Urothelium cell line (cell line): Measurements from ENCODE around the gene COL28A1.
"Not testable (repeated sequence)": the region's sequence is repeated elsewhere in the genome, so short reads cannot be mapped to it uniquely, and the experiment has no call there.

Experiments
- DNase-seq: peaks from one replicate; pipeline ENCODE4 v3.0.0; 2011; ENCODE audit warnings: low spot score, mixed read lengths
- FAIRE-seq: peaks from 2 replicates; lab custom pipeline; 2011; peaks lifted over from hg19 to GRCh38; lab: Jason Lieb, UNC

The COL28A1 gene

DNA sequence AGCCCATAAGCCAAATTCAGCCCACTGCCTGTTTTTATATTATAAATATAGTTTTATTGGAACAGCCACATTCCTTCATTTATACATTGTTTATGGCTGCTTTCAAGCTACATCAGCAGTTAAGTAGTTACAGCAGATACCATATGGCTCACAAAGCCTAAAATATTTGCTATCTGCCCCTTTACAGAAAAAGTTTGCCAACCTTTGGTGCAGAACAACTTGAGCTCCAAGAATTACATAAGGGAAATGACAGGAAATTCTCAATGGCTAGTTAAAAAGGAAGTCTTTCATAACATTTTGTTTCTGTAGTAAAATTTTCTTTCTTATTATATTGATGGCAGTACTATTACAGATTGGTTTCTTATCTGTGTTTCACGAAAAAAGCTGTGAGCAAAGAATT, 59.3 kb downstream of the COL28A1 start:
- DNase-seq = no peak
- FAIRE-seq = no peak

DNA sequence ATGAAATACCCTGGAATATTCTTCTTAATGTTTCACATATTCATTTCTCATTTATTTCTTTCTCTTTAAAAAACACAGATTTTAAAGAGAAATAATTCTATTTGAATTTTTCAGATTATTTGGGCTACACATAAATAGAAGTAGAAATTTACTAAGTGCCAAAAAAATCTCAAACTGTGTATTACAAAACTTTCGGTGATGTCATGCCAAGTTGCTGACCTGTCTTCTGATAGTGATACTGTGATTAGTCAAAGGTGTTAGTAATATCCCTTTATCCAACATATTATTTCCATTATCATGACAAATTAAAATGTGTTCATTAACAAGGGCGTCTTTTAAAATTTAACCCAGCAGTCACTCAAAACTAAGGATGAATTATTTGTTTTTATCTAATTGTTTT, 60.1 kb downstream of the COL28A1 start:
- FAIRE-seq (no peak), DNase-seq (no peak)

DNA sequence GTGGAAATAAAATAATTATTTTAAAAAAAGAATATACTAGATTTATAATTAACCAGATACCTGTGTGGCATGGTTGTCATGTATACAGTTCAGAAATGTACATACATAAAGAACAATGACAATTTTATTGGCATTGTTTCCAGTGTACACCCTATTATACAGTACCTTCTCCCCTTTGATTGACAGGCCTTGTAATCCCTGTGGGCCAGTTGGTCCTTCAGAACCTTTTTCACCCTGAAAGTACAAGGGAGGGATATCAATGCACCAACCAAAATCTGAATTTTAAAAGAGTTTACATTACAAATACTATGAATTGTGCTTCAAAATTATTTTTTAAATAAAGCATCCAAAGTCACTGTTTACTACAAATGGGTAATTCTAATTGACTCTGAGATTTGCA, 61.2 kb downstream of the COL28A1 start:
- DNase-seq (no peak), FAIRE-seq (no peak)

DNA sequence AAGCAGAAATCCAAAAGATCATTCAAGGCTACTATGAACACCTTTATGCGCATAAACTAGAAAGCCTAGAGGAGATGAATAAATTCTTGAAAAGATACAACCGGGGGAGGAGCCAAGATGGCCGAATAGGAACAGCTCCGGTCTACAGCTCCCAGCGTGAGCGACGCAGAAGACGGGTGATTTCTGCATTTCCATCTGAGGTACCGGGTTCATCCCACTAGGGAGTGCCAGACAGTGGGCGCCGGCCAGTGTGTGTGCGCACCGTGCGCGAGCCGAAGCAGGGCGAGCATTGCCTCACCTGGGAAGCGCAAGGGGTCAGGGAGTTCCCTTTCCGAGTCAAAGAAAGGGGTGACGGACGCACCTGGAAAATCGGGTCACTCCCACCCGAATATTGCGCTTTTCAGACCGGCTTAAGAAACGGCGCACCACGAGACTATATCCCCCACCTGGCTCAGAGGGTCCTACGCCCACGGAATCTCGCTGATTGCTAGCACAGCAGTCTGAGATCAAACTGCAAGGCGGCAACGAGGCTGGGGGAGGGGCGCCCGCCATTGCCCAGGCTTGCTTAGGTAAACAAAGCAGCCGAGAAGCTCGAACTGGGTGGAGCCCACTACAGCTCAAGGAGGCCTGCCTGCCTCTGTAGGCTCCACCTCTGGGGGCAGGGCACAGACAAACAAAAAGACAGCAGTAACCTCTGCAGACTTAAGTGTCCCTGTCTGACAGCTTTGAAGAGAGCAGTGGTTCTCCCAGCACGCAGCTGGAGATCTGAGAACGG, 70.5 kb downstream of the COL28A1 start:
- FAIRE-seq, DNase-seq: not testable (repeated sequence)

DNA sequence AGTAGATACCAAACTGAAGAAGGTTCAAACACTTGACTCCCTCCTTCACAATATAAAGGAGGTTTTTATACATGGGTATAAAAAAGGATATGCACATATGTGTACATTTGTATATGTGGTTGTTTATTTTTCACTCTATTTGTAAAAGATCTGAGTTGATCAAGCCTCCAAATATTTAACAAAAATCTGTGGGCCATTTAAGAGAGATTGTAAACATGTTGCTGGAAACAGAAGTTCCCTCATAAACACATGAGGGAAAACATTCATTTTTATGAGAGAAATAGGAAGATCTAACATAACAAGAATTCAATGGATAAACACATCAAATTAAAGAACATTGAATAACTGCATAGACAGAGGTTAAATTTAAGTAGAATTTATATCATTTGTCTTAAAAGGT, 81.7 kb downstream of the COL28A1 start:
- FAIRE-seq (no peak), DNase-seq (no peak)

DNA sequence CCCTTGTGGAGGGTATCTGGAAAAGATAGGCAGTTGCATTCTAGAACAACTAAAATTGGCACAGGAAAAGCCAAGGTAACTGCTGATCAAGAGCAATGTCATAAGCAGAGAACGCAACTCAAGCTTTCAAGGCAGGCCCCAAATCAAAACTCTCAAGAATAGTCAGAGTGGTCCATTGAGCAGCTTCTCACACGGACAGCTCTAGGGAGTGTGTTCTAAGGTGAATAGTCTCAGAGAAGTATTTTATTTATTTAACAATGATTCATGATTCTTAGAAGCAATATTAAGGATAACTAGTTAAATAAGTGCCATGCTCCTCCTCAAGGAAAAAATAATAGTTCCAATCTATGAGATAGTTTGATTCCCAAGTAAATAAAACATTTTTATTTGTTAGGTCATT, 83.0 kb downstream of the COL28A1 start:
- FAIRE-seq (no peak), DNase-seq (no peak)

DNA sequence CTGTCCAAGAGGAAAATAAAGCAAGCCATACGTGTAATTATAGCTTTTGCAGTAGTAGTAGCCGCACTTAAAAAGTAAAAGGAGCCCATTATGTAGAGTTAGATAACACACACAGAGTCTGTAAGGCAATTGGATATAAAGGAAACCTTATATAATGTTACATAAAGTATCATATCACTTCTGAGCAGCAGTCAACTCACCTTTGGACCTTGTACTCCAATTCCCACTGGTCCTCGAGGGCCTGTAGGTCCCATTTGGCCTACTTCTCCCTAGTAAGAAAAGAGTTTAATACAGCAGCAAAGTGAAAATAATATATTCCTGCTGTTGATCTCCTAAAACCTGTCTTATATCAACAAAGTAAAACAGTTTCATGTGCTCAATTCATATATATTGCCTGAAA, 83.6 kb downstream of the COL28A1 start:
- no peak for FAIRE-seq
- DNase-seq = no peak

DNA sequence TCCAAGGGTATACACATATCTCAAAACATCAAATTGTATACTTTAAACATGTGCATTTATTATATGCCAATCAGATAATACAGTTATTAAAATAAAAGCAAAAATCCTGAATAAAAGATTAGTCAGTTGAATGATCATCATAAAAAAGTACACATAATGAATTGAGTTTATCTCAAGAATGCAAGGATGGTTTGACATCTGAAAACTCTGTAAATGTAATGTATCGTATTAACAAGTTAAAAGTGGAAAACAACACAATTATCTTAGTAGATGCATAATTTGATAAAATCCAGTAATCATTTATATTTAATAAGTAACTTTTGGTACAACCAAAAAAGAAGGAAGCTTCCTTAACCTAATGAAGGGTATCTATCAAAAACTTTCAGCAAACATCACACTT, 86.6 kb downstream of the COL28A1 start:
- FAIRE-seq (no peak), DNase-seq (no peak)

DNA sequence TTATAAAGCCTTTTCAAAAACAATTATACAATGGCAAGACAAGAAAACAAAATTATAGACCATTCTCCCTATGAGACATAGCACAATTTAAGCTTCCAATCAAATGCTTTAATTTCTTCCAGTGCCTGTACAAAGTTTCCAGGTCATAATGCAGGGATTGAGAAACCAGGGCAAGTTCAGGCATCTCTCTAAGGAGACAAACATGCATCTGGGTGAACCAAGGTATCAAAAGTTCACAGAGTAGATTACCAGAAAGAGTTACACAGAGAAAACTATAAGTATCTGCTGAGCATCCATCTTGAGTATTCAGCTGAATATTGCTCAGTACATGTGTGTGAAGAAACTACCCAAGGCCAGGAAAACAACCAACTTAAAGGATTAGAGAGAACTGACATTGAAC, 89.1 kb downstream of the COL28A1 start:
- FAIRE-seq (no peak), DNase-seq (no peak)

DNA sequence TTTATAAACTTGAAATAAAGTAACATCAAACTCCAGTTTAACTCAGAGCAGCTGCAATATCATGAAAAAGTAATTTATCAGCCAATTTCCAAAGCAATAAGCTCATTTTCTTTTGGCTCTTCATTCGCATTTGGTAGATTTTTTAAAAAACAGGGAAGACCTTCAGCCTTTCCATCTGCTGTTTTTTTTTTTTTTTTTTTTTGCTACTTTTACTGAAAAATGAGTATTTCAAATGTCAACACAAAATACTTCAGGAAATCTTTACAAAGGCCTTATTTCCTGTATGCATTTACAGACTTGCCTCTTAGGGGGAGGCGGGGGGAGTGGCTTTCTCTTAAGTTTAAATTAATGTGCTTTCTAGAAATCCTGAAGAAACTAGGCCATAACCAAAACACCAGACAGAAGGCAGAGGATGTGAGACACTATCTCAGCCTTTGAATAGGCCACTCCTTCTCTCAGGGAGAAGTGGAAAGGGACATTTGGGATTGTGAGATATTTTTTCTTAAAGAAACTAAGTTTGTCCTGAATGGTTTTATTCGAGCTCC, 91.8 kb downstream of the COL28A1 start:
- no peak for DNase-seq
- no peak for FAIRE-seq

DNA sequence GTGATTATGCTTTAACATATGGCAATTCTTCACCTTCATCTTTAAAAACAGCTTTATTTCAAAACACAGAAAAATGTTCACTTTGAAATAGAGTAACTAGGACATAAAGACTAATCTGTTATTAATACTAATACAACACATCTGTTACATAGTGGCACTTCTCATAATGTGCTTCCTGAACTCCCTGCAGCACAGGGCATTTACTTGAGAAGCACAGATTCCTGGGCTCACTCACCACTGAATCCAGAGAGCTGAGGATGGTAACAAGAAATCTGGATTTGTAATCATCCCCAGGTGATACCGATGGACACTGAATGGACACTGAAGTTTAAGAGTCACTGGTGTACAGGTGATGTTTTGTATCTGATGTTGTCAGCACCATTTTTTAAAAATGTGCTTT, 96.1 kb downstream of the COL28A1 start:
- DNase-seq (no peak), FAIRE-seq (peak; percentile 35)

DNA sequence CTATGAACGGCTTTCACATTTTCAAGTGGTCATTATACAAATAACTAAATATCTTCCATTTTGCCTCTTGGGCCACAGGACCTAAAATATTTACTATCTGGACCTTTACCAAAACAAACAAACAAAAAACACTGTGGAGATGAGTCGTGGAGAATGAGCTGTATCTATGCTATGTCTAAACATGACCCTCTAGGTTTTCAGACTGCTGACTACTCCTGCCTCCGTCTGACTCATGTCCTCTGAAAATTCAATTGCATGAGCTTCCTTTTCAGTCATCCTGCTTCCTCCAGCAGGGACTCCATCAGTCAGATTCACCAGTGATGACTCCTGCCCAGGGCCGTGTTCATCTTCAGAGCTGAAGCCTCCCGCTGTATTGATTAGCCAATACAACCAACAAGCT, 96.8 kb downstream of the COL28A1 start:
- DNase-seq = peak; percentile 87

DNA sequence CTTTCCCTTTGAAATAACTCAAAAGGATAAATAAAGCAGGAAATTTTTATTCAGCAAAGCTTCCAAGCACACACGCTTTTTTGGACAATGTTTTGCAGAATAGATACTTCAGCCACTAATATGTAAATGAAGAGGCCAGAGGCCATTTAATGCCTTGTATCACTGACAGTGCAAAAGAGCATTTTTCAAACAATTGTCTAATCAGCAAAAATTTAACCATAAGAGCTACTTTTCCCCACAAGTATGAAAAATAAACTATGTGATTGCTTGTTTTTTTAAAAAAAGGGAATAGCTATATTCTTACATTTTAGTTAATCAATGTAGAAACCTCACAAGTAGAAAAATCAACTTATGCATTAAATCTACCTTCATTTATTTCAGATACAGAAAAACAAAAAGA, 99.7 kb downstream of the COL28A1 start:
- DNase-seq = no peak

More for the DNA sequence above, 96.8 kb downstream of the COL28A1 start:
- peak; percentile 97 for FAIRE-seq

DNA sequence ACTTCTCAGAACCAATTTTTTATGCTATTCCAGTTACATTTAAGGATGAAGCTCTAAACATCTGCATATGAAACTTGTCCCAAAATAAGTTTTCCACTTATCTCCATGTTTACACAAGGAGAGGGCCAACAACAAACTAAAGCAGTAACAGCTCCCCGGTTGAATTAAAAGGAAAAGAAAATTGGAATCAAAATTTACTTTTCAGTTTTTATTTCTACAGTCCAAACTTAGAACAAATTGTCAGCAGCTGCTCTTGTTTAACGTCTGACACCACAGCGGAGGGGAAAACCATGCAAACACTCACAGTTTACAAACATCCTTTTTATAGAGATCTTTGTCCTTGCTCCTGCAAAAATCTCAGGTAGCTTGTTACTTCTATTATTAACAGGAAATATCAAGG, 101.3 kb downstream of the COL28A1 start:
- DNase-seq (no peak), FAIRE-seq (no peak)

More for the DNA sequence above, 99.7 kb downstream of the COL28A1 start:
- no peak for FAIRE-seq

DNA sequence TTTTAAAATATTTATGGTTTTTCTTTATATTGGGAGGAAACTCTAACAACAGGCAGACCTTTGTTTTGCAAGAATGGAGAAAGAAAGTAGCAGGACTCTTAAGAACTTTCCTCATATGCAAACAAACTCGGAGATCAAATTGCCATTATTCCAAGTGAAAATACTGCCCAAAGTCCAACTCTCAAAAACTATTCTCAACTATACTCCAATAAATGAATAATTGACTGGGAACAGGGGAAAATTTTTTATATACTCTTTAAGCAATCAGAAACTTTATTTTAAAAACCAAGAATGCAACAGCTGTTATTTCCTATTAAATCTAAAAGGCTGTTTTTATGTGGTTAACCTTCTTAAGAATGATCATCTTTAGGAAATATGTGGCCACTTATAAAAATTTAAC, 101.9 kb downstream of the COL28A1 start:
- no peak for FAIRE-seq
- no peak for DNase-seq

DNA sequence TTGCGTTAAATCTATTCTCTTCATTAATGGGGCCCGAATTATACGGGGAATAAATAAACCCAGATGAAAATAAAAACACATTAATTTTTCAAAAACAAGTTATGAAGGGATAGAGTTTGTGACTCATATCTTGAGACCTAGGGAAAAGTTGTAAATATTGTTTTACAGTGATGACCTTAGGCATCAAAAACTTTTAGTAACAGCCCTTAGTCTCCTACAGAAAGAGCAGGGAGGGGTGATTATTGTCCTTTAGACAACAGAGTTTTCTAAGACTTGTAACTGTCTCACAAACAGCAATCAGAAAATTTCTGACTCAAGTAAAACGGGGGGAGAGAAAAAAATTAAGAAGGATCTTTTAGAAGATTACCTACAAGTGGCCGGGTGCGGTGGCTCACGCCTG, 102.7 kb downstream of the COL28A1 start:
- no peak for DNase-seq

DNA sequence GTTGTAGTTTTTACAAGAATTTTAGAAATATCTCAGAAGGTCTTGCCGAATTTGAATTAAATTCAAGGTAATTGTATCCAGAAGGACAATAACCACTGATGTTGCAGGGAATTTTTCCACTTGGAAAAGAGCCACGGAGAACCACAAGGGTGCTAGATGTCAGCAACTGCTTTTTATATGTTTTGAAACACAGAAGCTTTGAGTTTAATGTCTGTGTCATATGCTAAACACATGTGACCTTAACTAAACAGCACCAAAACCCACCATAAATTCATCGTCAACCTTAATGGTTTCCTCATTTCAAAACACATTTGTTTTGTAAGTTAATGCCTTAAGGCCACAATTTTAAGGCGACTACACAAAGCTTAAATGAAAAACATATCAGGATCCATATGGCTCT, 106.9 kb downstream of the COL28A1 start:
- no peak for DNase-seq
- no peak for FAIRE-seq

More for the DNA sequence above, 102.7 kb downstream of the COL28A1 start:
- FAIRE-seq = no peak

DNA sequence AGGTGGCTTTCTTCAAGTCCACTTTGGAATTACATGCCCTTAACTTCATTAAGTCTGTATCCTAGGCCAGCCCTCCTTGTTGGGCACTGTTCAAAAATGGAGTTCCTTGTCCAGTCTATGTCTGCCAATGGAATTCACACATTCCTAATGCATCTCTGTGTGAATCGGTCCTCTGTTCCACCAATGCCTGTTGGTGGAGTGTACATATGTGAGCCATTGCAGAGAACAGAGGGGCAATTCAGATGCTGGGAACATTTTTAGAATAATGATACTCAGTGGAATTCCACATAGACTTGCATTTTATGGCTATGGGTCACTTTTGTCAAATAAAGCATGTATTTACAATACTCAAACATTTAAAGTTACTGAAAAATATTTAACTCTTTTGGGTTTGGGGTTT, 108.3 kb downstream of the COL28A1 start:
- DNase-seq (no peak), FAIRE-seq (no peak)

DNA sequence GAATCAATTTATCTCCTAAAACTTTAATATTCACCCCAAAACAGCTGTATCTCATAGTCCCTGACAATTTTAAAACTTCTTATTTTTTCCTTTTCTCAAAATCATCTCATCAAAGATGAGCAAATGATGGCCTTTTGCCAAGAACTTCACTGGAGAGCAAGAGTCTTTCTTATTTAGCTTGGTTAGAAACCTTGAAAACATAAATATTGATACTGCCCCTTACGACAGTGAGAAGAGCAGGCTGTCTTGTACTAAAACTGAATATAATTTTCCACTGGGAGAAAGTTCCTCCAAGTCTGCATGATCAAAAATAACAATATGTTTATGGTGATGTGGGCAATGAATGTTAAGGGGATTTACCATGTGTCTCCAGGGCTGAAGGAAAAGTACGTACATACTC, 109.0 kb downstream of the COL28A1 start:
- no peak for FAIRE-seq
- no peak for DNase-seq

DNA sequence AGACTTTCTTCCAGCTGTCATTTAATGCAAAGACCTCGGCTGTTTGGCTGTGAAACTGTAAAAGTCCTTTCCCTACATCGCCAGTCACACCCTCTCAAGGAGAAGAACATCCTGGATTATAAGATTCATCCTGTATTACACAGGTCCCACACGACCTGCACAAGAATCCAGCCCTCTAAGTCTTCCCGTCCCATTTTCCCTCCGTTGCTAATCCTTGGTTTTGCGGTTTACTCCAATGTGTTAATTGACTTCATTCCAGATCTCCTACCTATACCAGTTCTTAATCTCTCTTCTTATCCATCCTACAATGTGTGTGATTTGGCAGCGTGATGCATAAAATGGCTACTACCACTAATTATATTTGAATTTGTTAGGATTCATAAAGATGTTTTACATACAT, 110.4 kb downstream of the COL28A1 start:
- no peak for DNase-seq
- no peak for FAIRE-seq

DNA sequence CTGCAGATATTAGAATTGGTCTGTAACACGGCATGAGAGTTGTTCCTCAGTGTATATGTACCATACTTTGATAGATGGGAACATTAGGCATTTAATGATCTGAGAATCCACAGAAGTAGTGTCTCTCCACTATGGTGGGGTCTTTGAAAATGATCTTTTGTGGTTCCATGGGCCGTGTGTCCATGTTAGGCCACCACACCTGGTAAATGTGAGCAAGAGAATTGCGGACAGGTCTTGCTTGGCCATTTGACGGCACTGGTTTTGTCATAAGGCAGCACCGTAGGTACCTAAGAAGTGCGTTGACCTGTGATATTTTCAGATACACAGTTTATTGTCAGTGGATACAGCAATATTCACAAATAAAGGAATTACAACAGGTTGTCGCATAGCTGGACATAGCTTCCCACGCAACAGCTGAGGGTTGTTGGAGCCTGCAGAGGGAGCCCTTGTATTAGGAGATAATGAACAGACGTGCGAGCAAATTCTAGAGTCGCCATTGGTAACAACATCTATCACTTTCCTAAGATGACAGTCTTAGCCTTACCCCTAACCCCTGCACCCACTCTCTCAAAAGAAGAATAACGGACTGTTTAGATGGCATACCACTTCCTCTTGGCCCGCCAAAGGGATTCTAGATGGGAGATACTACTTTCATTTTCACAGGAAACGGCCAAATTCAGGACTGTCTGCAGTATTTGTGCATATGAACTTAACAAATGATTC, 111.4 kb downstream of the COL28A1 start:
- DNase-seq (peak; percentile 82), FAIRE-seq (peak; percentile 94)

DNA sequence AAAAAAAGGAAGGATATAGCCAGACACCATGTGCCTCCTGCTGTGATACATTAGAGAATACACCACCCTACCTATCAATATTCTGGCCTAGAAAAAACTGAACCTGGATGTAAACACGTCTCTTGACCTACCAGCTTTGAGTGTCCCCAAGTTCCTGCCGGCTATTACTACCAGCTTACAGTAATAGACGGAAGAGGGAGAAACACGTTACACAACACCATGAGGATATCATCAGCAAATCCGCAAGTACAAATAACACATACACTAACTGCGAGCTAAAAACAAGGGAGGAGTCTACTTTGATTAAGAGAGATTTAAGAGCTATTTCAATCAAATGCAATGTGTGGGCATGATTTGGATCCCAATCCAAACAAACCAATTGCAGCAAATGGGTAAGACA, 113.0 kb downstream of the COL28A1 start:
- FAIRE-seq = no peak
- DNase-seq = no peak
